HK-2 (cell line): Measurements from ENCODE around the gene GPR39.

Experiments
- DNase-seq: peaks from one replicate; pipeline ENCODE4 v3.0.0-alpha.2; 2018; ENCODE audit not compliant: unreplicated experiment

Gene GPR39

GRCh38 chr2:132670496-132671150 lies 254.0 kb downstream of the GPR39 start:
- DNase-seq, result peak; percentile 47

DNA sequence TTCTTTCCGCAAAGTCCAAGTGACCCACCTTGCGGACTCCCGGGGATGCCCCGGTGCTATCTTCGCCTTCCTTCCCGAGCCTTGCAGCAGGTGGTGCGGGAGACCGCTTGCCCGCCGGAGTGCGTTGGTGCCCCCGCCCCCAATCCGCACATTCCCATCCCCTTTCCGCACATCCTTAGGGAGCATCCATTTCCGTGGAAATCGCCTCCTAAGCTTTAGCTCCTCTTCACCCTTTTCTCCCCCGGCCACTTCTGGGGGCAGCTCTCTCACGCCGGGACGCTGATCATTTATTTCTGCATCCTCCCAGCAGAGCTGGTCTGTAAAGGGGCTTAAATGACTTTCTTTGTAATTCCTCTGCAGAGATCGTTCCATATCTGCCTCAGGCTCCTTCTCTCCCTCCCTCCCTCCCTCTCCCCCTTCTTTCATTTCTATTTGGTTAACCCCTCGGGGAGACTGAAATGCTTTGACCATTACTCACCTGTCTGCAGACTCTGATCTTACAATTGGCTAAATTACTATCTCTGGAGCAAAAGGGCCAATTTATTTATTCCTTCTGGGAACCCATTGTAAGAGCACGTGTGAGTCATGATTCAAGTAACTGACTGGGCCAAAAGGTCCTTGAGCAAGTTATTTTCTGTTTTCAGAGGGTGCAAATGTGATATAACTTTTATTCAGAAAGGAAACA lies 254.7 kb downstream of the GPR39 start:
- DNase-seq, result peak; percentile 45

DNA sequence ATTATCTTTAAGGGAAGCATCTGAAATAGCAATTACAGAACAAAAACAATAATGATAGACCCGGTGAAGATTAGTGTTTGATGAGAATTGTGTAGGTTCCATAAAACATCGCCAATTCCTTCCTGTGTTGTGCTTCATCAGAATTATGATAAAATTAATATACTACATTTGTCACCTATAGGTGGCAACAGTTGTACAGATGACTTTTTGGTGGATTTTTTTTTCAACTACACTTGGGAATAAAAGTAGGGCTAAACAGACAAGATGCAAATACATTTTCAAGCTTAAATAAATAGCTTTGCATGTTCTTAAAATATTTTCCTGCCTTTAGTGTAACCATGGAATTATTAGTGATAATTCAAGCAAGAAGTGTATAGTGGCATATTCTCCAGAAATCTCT lies 260.4 kb downstream of the GPR39 start:
- DNase-seq, result no peak

DNA sequence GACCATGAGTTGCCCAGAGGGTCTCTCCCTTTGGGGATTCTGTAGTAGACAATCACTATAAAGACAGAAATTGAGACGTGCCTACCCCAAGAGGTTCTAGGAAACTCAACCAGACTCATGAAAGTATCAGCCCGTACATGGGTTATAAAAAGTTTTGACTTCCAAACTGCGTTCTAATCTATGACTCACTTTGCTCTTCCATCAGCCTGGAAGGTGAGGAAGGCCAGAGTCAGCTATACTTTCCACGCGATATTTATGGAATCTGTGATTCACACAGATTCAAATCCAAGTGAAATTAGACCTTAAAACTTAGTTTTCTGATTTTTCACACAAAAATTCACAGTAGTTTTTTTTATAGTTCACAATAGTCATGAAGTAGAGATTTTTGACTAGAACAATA lies 261.1 kb downstream of the GPR39 start:
- DNase-seq, result no peak

DNA sequence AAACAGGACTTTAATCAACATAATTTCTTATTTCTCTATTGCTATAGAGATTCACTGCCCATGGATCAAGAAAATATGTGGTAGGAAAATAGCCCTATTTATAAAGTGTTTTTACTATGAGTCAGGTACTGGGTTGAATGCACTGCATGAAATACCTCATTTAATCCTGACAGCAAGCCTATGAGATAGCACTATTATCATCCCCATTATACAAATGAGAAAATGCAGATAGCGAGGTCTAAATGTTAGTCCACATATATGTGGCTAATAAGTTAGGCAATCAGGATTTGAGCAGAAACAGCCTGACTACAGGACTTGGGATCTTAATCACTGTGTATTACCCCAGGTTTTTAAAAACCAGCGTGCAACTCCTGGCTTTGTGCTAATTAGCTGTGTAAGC lies 261.9 kb downstream of the GPR39 start:
- no peak for DNase-seq

DNA sequence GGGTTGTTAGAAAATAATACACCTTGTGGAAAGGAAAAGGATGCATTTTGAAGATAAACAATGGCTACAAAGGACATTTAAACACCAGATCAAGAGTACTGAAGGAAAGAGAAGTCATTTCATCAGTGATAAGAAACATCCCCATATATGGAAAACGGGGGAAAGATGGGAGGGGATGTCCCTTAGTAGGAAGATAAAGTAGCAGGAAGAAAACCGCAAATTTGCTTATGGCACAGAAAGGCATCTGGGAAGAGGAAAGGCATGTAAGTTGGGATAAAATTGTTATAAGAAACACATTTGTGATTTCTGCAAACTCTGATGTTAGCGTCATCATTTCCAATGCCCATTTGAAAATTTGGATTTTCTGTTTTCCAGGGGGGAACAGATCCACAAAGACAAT lies 263.9 kb downstream of the GPR39 start:
- DNase-seq, result no peak

- DNase-seq, result no peak
These were observed 265.2 kb downstream of the GPR39 start for GRCh38 chr2:132681766-132682165.

DNA sequence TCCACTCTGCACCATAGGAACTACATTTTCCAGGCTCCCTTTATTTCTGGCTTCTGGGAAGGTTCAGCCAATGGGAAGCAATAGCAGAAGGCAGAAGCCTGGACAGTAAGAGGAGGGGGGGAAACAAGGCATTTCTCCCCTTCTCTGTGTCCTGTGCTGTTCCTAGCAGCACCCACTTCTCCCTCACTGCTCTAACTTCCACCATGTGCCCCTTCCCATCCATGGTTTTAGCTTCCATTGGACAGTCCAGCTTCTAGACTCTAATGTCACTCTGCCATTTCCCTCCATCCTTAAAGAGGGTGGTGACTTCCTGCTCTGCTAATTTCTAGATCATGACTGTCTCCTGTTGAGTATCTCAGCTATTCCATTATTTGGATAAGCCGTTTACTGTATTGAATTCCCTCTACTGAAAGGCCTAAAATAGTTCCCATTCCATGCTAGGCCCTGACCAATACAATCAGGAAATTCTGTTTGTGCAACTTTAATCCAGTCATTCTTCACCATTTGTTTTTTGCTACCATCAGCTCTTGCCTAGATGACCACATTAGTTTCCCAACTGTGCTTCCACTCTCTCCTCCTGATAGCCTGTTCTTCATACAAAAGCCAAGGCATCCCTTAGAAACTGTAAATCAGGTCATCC lies 274.2 kb downstream of the GPR39 start:
- no peak for DNase-seq

DNA sequence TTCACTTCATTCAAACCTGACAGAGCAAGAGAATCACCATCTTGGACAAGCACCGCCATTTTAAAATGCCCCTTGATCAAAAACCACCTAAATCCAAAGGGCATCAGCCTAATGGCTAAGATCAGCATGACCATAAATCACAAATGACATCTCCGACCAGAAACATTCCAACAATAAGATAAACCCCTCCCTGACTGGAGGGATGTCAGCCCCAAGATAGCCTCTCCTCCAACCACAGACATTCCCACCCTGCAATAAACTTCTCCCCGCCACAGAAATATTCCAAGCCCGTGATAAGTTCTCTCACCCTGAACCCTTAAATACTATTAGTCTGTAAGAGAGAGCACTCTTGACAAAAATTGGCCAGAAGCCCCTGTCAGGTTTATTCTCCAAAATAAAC lies 275.0 kb downstream of the GPR39 start:
- DNase-seq, result no peak

DNA sequence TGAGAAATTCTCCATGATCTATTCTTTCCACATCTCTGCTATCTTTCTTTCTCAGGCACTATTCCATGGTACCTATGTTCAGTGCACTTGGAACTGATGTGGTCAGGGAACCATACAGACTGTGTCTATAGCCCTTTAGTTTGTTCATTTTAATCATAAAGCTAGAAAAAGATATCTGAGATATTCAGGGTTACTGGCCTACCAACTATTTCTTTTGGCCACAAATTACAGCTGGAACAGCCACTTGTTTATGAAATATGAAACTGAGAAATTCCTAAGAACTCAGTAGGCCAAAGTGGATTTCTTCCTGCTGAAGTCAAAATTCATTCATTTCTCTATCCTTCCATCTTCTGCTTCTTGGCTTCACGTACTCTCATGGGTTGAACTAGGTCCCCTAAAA lies 276.2 kb downstream of the GPR39 start:
- DNase-seq, result no peak
